ENCODE data around the gene PARD3.
"Not testable (repeated sequence)": the region's sequence is repeated elsewhere in the genome, so short reads cannot be mapped to it uniquely, and the experiment has no call there.

The PARD3 gene

DNA sequence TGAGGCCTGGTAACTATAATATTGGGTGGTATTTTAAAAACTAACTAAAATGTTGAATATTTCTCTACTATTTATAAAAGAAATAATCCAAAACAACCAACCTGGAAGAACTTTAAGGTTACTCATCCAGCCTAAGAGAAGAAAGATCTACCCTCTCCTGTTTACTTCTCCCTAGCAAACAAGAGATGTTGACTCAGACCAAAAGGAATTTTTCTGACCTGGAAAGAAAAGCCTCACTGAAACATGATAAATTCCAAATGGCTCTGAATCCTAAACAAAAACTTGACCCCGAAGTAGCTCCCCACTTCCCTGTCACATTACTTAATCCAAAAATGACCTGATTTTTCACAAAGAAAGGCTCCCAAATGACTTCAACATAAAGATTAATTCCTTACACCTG, 101.2 kb downstream of the PARD3 start:
- no peak overlapping the region for H3K4me3 ChIP-seq (ENCODE audit: low read depth, low read length)
- TF ChIP-seq CTCF (IDR thresholded peaks at IDR 0.05; ENCODE audit: low read depth, low read length), result no peak
- in situ Hi-C loops (cut with HindIII; ENCODE audit: low sequenced_read_pairs), result no loop called here
- DNase-seq (ENCODE audit: low read depth, low spot score), result peak; percentile 33

DNA sequence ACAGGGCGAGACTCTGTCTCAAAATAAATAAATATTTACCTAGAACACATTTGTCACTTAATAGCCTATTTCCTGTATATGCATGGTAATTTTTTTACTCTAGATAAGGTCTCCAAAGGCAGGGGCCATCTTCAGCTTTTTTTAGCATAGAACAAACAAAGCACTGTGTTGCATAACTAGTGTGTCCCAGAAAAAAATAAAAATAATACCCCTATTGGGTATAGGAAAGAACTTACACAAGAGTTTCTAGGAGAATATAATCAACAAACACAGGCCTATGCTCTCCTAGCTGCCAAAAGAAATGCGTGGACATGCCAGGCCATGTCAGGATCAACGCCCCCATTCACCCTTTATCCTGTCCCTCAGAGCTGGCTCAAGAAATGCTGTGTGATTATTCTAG, 103.6 kb downstream of the PARD3 start:
- DNase-seq (ENCODE audit: low read depth, low spot score), result no peak
- no peak for TF ChIP-seq CTCF (IDR thresholded peaks at IDR 0.05; ENCODE audit: low read depth, low read length)
- in situ Hi-C loops (cut with HindIII; ENCODE audit: low sequenced_read_pairs), result no loop called here
- no peak overlapping the region for H3K4me3 ChIP-seq (ENCODE audit: low read depth, low read length)

DNA sequence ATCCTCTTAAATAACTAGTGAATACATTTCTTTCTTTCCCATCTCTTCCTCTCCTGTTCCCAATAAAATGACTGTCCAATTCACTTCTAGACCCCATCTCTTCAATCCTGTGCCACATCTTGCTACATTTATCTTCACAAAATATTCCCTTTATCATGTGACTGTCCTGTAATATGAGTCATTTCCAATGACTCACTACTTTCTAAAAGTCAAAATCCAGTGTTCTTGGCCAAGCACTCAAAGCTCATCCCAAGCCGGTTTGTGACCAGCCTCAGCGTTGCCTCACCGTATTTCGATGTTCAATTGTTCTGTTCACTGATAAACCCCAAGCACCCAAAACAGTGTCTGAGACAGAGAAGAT, 104.7 kb downstream of the PARD3 start:
- no peak for TF ChIP-seq CTCF (IDR thresholded peaks at IDR 0.05; ENCODE audit: low read depth, low read length)
- H3K4me3 ChIP-seq (ENCODE audit: low read depth, low read length), result no peak overlapping the region
- peak; percentile 72 for DNase-seq (ENCODE audit: low read depth, low spot score)
- in situ Hi-C loops (cut with HindIII; ENCODE audit: low sequenced_read_pairs), result no loop called here

- DNase-seq (ENCODE audit: low read depth, low spot score), result no peak
- in situ Hi-C loops (cut with HindIII; ENCODE audit: low sequenced_read_pairs), result no loop called here
- no peak for TF ChIP-seq CTCF (IDR thresholded peaks at IDR 0.05; ENCODE audit: low read depth, low read length)
- no peak overlapping the region for H3K4me3 ChIP-seq (ENCODE audit: low read depth, low read length)
Observed at GRCh38 chr10:34709637-34710390, 105.3 kb downstream of the PARD3 start.

DNA sequence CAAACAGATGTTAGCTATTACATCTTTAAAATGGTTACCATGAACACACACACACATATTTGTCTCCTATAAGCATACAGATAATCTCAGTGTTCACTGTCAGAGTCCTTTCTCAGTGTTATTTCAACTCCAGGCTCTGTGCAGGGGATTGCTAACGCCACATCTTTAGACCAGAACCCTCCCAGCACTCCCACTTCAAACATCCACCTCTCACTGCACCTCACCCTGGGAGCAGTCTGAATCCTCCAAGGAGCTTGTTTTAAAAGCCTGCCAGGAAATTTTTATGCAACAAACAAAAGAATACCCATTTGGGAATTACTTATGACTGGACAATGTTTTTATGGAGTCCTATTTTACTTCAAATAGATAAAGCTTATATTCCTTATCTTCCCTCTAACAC, 107.4 kb downstream of the PARD3 start:
- no peak for DNase-seq (ENCODE audit: low read depth, low spot score)
- H3K4me3 ChIP-seq (ENCODE audit: low read depth, low read length), result no peak overlapping the region
- no peak for TF ChIP-seq CTCF (IDR thresholded peaks at IDR 0.05; ENCODE audit: low read depth, low read length)
- in situ Hi-C loops (cut with HindIII; ENCODE audit: low sequenced_read_pairs), result no loop called here

DNA sequence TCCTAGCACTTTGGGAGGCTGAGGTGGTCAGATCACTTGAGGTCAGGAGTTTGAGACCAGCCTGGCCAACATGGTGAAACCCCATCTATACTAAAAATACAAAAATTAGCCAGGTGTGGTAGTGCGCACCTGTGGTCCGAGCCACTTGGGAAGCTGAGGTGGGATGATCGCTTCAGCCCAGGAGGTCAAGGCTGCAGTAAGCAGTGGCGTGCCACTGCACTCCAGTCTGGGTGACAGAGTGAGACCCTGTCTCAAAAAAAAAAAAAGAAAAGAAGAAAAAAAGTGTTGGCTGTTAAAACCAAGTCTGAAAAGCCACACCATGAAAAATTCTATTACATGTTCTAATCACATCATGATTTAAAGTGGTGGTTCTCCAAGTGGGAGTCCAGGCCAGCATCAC, 108.1 kb downstream of the PARD3 start:
- DNase-seq (ENCODE audit: low read depth, low spot score); in situ Hi-C loops (cut with HindIII; ENCODE audit: low sequenced_read_pairs); H3K4me3 ChIP-seq (ENCODE audit: low read depth, low read length): not testable (repeated sequence)

DNA sequence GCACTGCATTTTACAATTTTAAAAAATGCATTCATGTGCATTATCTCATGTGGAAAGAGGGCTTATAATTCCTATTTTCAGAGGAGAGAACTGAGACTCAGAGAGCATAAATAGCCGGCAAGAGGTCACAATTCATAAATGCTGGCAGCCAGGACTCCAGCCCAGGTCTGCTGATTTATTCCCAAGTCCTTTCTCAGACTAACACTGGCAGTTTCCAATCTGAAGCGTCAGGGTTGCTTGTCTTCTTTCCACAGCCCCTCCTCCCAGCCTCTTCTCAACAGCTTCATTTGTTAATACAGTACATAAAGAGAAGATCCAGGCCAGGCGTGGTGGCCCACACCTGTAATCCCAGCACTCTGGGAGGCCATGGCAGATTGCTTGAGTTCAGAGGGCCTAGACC, 108.9 kb downstream of the PARD3 start:
- DNase-seq (ENCODE audit: low read depth, low spot score), result no peak
- in situ Hi-C loops (cut with HindIII; ENCODE audit: low sequenced_read_pairs), result no loop called here
- H3K4me3 ChIP-seq (ENCODE audit: low read depth, low read length), result no peak overlapping the region
- TF ChIP-seq CTCF (IDR thresholded peaks at IDR 0.05; ENCODE audit: low read depth, low read length), result no peak
